HG02970 (cell line): ENCODE data around the gene ABCG2.

Source experiments
- ATAC-seq: cut with Tn5 transposase; IDR thresholded peaks from one replicate; pipeline ENCODE4 v1.9.1; 2021; ENCODE audit warnings: mild to moderate bottlenecking, moderate library complexity, moderate number of reproducible peaks; ENCODE audit not compliant: unreplicated experiment, low FRiP score

ABCG2 gene

DNA sequence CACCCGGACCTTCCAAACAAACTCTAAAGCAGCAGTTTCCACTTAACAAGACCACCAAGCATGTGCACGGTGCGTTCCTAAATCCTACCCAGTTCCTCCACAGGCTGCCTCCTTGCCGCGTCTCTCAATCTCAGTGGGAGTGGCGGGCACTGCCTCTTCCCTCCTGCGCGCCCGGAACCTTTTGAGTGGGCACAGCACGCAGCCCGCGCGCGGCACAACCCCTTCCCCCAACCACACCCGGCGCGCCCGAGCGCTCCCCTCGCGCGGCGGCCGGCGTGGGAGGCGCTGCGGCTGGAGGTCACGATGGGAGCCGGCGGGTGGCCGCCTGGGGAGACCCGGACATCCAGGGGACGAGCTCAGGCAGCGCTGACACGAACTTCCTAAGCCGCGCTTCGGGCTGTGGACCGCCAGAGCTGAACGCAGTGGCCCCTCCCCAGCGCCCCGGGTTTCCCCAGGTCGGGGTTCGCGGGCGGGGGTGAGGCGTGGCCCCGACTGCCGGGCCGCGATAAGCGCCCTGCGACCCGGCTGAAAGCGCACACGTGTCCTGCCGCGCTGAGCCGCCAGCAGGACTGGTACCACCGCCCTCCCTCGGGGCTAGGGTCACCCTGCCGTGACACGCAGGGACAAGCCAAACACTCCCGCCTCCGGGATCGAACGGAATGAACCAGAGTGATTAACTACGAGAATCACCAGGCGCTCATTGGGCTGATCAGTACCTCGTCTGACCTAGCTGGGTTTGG, at the start of gene ABCG2:
Gene ABCG2 (minus strand): TSS at position 151 of the 740 bp plus-strand sequence. CDS start 18,644 bp downstream, outside the sequence.
- no peak for ATAC-seq

- ATAC-seq: no peak
Observed at GRCh38 chr4:88208156-88208555, 49.7 kb upstream of the ABCG2 start.

GRCh38 chr4:88207171-88207570, 48.7 kb upstream of the ABCG2 start:
- no peak for ATAC-seq

GRCh38 chr4:88204882-88205281, 46.4 kb upstream of the ABCG2 start:
- no peak for ATAC-seq

DNA sequence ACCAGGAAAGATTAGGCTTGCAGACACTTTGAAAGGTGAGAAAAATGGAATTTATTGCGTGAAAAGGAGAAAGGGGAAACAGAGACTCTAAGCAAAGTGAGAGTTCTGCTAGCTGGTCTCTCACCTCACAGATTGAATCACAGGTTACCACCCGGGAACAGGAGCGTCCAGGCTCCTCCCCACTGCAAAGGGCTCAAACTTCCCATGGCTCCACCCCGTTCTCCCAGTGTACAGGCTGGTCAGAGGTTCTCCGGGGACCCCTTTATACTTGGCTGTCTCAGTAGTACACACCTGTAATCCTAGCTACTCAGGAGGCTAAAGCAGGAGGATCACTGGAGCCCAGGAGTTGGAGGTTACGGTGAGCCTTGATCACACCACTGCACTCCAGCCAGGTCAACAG, 44.0 kb upstream of the ABCG2 start:
- ATAC-seq: no peak

GRCh38 chr4:88200186-88200585, 41.7 kb upstream of the ABCG2 start:
- no peak for ATAC-seq

- ATAC-seq: no peak
Observed at GRCh38 chr4:88196523-88197185, 38.2 kb upstream of the ABCG2 start.

GRCh38 chr4:88196013-88196365, 37.5 kb upstream of the ABCG2 start:
- no peak for ATAC-seq

DNA sequence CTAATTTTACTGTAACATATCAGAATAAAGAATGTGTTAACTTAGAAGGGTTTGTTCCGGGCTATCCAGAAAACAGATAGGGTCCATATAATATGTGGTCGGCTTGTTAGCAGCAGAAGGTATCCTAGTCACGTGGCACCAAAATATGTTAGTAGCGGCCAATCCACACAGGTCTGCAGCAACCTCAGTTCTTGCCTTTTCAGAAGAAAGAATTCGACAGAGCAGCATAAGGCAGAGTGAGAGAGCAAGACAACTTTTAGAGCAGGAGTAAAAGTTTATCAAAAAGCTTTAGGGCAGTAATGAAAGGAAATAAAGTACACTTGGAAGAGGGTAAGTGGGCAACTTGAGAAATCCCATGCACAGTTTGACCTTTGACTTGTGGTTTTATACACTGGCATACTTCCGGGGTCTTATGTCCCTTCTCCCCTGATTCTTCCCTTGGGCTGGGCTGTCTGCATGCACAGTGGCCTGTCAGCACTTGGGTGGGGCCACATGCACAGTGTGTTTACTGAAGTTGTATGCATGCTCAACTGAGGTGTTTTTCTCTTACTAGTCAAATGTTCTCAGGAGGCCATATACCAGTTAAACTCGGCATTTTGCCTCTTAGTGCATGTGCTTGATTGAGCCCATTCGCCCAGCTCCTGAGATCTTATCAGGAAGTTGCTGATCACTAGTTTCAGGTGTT, 37.0 kb upstream of the ABCG2 start:
- no peak for ATAC-seq

DNA sequence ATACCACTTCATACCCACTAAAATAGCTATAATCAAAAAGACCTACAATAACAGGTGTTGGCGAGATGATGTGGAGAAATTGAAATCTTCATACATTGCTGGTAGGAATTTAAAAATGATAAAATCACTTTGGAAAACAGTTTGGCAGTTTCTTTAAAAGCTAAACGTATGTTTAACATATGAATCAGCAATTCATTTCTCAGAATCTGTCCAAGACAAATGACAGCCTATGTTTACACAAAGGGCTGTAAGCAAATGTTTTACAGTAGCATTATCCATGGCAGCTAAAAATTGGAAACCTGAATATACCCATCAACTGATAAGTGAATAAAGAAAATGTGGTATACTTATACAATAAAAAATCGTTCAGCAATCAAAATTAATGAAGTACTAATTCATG, 33.0 kb upstream of the ABCG2 start:
- no peak for ATAC-seq

GRCh38 chr4:88189881-88190585, 31.6 kb upstream of the ABCG2 start:
- no peak for ATAC-seq

DNA sequence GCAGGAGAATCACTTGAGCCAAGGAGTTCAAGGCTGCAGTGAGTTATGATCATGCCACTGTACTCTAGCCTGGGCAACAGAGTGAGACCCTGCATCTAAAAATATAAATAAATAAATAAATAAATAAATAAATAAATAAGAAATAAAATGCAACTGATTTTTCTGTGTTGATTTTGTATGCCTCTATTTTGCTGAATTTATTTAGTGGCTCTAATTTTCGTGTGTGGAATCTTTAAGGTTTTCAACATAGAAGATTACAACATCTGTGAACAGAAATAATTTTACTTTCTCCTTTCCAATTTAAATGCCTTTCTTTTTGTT, 30.9 kb upstream of the ABCG2 start:
- no peak for ATAC-seq

GRCh38 chr4:88188738-88189417, 30.4 kb upstream of the ABCG2 start:
- no peak for ATAC-seq

GRCh38 chr4:88187766-88188165, 29.3 kb upstream of the ABCG2 start:
- no peak for ATAC-seq

DNA sequence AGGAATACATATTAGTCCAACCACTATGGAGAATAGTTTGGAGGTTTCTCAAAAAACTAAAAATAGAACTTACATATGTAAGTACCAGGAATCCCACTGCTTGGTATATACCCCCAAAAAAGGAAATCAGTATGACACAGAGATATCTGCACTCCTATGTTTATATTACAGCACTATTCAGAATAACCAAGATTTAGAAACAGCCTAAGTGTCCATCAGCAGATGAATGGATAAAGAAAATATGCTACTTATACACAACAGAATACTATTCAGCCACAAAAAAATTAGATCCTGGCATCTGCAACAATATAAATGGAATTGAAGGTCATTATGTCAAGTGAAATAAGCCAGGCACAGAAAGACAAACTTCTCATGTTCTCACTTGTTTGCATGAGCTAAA, 27.5 kb upstream of the ABCG2 start:
- no peak for ATAC-seq

- no peak for ATAC-seq
Observed at GRCh38 chr4:88179261-88179660, 20.8 kb upstream of the ABCG2 start.

- no peak for ATAC-seq
Observed at GRCh38 chr4:88178626-88179231, 20.3 kb upstream of the ABCG2 start.

DNA sequence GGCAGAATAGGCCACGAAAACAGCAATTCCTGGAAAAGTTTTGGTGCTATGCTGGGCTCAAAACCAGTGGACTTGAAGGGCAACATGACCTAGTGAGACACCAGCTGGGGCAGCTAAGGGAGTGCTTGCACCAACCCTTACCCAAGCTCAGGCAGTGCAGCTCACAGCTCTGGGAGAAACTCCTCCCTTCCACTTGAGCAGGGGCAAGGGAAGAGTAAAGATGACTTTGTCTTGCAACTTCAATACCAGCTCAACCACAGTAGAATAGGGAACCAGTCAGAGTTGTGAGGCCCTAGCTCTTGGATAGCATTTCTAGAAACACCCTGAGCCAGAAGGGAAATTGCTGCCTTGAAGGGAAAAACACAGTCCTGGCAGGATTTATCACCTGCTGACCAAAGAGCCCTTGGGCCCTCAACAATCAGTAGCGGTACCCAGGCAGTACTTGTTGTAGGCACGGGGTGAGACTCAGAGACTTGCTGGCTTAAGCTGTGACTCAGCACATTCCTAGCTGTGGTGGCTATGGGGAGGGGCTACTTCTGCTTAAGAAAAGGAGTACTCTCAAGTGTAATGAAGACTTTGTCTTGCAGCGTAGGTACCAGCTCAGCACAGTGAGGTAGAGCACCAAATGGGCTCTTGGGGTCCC, 19.7 kb upstream of the ABCG2 start:
- no peak for ATAC-seq

DNA sequence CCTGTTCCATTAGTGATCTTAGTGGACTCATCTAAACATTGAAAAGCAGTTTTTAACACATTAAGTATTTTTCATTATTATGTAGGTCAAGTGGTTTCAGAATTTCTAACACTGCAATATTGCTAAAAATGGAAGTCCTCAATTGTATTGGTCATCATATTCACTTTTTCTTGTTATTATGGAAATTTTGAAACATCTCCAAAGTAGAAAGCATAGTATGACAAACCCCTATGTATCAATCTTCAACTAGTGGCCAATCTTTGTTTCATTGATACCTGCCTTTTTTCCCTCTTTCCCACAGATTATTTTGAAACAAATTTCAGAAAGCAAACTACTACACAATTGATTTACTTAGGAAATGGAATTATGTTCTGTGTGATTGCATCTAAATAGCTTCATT, 14.5 kb upstream of the ABCG2 start:
- no peak for ATAC-seq

DNA sequence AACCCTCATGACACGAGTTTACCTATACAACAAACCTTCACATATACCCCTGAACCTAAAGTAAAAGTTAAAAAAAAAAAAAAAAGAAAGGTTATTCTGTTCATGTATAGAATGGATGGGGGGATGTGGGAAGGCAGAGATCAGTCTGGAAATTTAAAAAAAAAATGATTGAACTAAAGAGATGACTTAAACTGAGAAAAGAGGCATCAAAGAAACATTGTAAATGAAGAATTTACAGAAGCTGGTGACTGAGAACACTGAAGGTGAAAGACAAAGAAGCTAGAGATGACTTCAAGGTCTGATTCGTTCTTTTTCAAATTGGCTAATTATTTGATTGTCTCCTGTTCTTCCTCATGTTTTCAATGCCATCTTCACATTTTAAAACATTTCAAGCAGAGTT, 12.8 kb upstream of the ABCG2 start:
- no peak for ATAC-seq
